ENCODE data around the gene SYT14.

DNA sequence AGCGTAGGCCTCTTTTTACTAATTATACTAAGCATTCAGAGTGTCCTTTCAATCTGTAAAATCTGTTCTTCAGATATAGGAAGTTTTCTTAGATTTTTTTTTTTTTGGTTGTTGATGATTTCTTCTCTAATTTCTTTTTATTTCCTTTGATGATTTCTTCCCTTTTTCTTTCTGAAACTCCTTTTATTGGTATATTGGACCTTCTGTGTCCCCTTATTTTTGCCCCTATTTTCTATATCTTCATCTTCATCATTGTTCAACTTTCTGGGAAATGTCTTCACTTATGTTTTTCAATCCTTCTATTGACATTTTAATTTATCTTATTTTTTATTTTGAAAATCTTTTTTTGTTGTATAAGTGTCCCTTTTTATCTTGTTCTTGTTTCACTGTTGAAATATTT is 17.2 kb upstream of the SYT14 start:
- TF ChIP-seq, protein P1, sequence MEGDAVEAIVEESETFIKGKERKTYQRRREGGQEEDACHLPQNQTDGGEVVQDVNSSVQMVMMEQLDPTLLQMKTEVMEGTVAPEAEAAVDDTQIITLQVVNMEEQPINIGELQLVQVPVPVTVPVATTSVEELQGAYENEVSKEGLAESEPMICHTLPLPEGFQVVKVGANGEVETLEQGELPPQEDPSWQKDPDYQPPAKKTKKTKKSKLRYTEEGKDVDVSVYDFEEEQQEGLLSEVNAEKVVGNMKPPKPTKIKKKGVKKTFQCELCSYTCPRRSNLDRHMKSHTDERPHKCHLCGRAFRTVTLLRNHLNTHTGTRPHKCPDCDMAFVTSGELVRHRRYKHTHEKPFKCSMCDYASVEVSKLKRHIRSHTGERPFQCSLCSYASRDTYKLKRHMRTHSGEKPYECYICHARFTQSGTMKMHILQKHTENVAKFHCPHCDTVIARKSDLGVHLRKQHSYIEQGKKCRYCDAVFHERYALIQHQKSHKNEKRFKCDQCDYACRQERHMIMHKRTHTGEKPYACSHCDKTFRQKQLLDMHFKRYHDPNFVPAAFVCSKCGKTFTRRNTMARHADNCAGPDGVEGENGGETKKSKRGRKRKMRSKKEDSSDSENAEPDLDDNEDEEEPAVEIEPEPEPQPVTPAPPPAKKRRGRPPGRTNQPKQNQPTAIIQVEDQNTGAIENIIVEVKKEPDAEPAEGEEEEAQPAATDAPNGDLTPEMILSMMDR (IDR thresholded peaks at IDR 0.05) = no peak
- TF ChIP-seq EZH2phosphoT487 (IDR thresholded peaks at IDR 0.05) = no peak

Data from neural progenitor cell (in vitro differentiated cells).